Hepatocyte (in vitro differentiated cells): ENCODE measurements around the gene ADGB.

ENCODE experiments used
- CTCF ChIP-seq: fragments of 200-600 bp; sonication (generic); IDR thresholded peaks from 2 replicates; pipeline ENCODE4 v1.5.1; 2016; ENCODE audit warnings: antibody characterized with exemption, mild to moderate bottlenecking; ENCODE audit not compliant: poor library complexity
- EZH2 ChIP-seq: fragments of 200-600 bp; sonication (generic); IDR thresholded peaks from 2 replicates; pipeline ENCODE4 v1.6.1; 2016; ENCODE audit warnings: antibody characterized with exemption, mild to moderate bottlenecking, borderline replicate concordance
- EZH2phosphoT487 ChIP-seq: fragments of 200-600 bp; sonication (generic); IDR thresholded peaks from one replicate; pipeline ENCODE4 v1.6.1; 2018; ENCODE audit warnings: antibody characterized with exemption, mild to moderate bottlenecking, low read depth, moderate library complexity; ENCODE audit not compliant: unreplicated experiment, severe bottlenecking

- TF ChIP-seq EZH2, result no peak
- no peak for TF ChIP-seq CTCF
- no peak for TF ChIP-seq EZH2phosphoT487
These were observed 193.2 kb downstream of the ADGB start for GRCh38 chr6:146791930-146792329.
